ENCODE data around the gene RNF5. TPM values are rescaled to one million over a fixed set of nuclear protein-coding genes. Genes with fewer than 3 reads are reported as not detected.
A peak's percentile ranks its signal among the peaks of the same experiment; 100 is the strongest.

Gene RNF5
- total RNA-seq (2021) (108 to 114 TPM (median 111 TPM) in 3 replicates), Bru-seq, nascent RNA (percentile 93 among the genes with signal in this experiment)
- long read RNA-seq, experiment 1, partial matches to known transcripts: 2 of 2 reads
- long read RNA-seq, experiment 1, other reads (novel, unspliced or antisense): 0 of 2 reads
- long read RNA-seq, experiment 2, transcript RNF5-203 (6 exons, 1,168 nt): major isoform, 44 of 86 reads
- long read RNA-seq, experiment 2, partial matches to known transcripts: 27 of 86 reads
- long read RNA-seq, experiment 2, other reads (novel, unspliced or antisense): 15 of 86 reads
- long read RNA-seq, experiment 3, partial matches to known transcripts: 0 of 4 reads
- long read RNA-seq, experiment 3, other reads (novel, unspliced or antisense): 4 of 4 reads

- peak; percentile 94 for DNase-seq (ENCODE audit: low spot score)
- no peaks in the 10 kb centered on the region for H3K9me3 Mint-ChIP-seq
- peaks cover 38% of the 10 kb centered on the region for H3K4me1 Mint-ChIP-seq
- CTCF ChIA-PET: interaction anchor here (0.6 to 2.6 kb wide), 12 partner anchors 10 to 488 kb away, joined by 3 to 30 read pairs (median 4); partner anchors contain the start of gene GPSM3
- H3K27ac Mint-ChIP-seq: peak within 1 kb of the TSS; percentile 98
- peaks cover 23% of the 10 kb centered on the region for H3K36me3 Mint-ChIP-seq
- ATAC-seq: peak; percentile 78
- H3K27me3 Mint-ChIP-seq (ENCODE audit: low read depth): no peaks in the 10 kb centered on the region
- H3K4me3 Mint-ChIP-seq: peak within 1 kb of the TSS; percentile 82
- TF ChIP-seq, protein P1, sequence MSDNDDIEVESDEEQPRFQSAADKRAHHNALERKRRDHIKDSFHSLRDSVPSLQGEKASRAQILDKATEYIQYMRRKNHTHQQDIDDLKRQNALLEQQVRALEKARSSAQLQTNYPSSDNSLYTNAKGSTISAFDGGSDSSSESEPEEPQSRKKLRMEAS (CRISPR knock-in tag; IDR thresholded peaks at IDR 0.05): peak; percentile 24; the same call in 1 of the 2 replicates
- TF ChIP-seq GABPB1 (CRISPR knock-in tag; IDR thresholded peaks at IDR 0.05) (0 out of 2 replicates have a peak, but pooled peaks have one; percentile 29), FOXK1 (CRISPR knock-in tag; IDR thresholded peaks at IDR 0.05) (0 out of 2 replicates have a peak, but pooled peaks have one; percentile 17), HMGA2 (CRISPR knock-in tag; IDR thresholded peaks at IDR 0.05) (no peak), FOXP4 (CRISPR knock-in tag; IDR thresholded peaks at IDR 0.05) (0 out of 2 replicates have a peak, but pooled peaks have one; percentile 8), TP53 (CRISPR knock-in tag; IDR thresholded peaks at IDR 0.05) (no peak), ZNF317 (CRISPR knock-in tag; IDR thresholded peaks at IDR 0.05; ENCODE audit: borderline replicate concordance, low read depth) (no peak), ZNF671 (CRISPR knock-in tag; IDR thresholded peaks at IDR 0.05) (no peak), NFE2L1 (CRISPR knock-in tag; IDR thresholded peaks at IDR 0.05) (no peak), NFYB (CRISPR knock-in tag; conservative IDR thresholded peaks at IDR 0.05; ENCODE audit: low read depth) (peak; percentile 89)
- POLR2A ChIA-PET: interaction anchor here (0.6 to 3.7 kb wide), 9 partner anchors 10 to 794 kb away, joined by 3 to 25 read pairs (median 5); partner anchors contain the start of genes FKBPL, GPSM3 and PBX2
Observed at GRCh38 chr6:32177788-32178546, at the start of gene RNF5. Gene RNF5, plus strand, starts transcription at chr6:32178405. Its CDS starts 107 bp downstream, at chr6:32178512.

DNA sequence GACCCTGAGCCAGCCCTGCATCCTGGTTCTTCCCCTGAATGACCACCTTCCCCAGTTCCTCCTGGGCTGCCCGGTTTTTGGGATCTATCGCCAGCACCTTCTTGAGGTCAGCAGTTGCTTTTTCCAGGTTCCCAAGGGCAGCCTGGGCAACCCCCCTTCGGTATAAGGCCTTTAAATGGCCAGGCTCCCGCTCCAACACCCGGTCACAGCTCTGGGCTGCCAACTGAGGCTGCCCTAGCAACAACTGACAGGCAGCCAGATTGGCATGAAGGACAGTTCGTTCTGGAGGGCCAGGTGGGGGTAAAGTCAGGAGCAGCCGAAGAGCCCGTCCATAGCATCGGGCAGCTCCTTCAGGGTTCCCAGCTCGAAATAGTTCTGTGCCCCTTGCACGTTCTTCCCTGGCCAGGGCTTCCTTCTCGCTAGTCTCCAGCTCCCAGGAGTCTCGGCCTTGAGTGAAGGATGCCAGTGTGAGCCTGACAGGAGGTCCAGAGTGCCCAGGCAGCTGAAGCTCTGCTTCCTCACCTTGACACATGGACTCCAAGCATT lies 49.4 kb upstream of the RNF5 start:
- DNase-seq (ENCODE audit: low spot score): no peak
- Mint-ChIP-seq H3K9me3 (no peaks in the 10 kb centered on the region), H3K36me3 (peaks cover 13% of the 10 kb centered on the region), H3K4me1 (peaks cover 23% of the 10 kb centered on the region), H3K4me3 (peak overlapping the region; percentile 99), H3K27me3 (ENCODE audit: low read depth) (peaks cover 6% of the 10 kb centered on the region), H3K27ac (peak overlapping the region; percentile 89)
- no peak for TF ChIP-seq CBFB (CRISPR knock-in tag; IDR thresholded peaks at IDR 0.05; ENCODE audit: low read depth)
- TF ChIP-seq NR1H2 (CRISPR knock-in tag; IDR thresholded peaks at IDR 0.05): no peak
- no peak for TF ChIP-seq NR3C1 (CRISPR knock-in tag; conservative IDR thresholded peaks at IDR 0.05; ENCODE audit: low read depth)
- TF ChIP-seq ZNF263 (CRISPR knock-in tag; IDR thresholded peaks at IDR 0.05; ENCODE audit: low read depth): no peak
- no peak for TF ChIP-seq JAZF1 (CRISPR knock-in tag; IDR thresholded peaks at IDR 0.05)
- no peak for TF ChIP-seq OVOL2 (CRISPR knock-in tag; IDR thresholded peaks at IDR 0.05; ENCODE audit: borderline replicate concordance)
- TF ChIP-seq ZNF138 (CRISPR knock-in tag; conservative IDR thresholded peaks at IDR 0.05): no peak
- ATAC-seq: no peak
- ChIA-PET POLR2A (interaction anchor here (0.8 to 1.9 kb wide), 2 partner anchors 17 to 25 kb away, joined by 4 to 5 read pairs; no protein-coding TSS in a partner anchor), CTCF (interaction anchor here (0.6 to 6.1 kb wide), 9 partner anchors 11 to 856 kb away, joined by 3 to 63 read pairs (median 9); partner anchors contain the start of gene EGFL8)
